SK-N-SH (cell line): ENCODE data around the gene CAMK2N1.

Experiments used
- EP300 ChIP-seq, 2 experiments: IDR thresholded peaks; 2 replicates each; pipeline versions ENCODE4 v1.4.0 to v1.6.1; 2012; ENCODE audit warnings: borderline replicate concordance in 1 of 2, low read depth in 1 of 2, low read length in 1 of 2
- EZH2phosphoT487 ChIP-seq: fragments of 200-600 bp; sonication (generic); IDR thresholded peaks from 2 replicates; pipeline ENCODE4 v1.6.1; 2017; ENCODE audit warnings: low read depth, mixed run types, mild to moderate bottlenecking, antibody characterized with exemption, moderate library complexity, borderline replicate concordance
- FOXM1 ChIP-seq: IDR thresholded peaks from 2 replicates; pipeline ENCODE4 v1.4.0; 2012; ENCODE audit warnings: low read depth, mild to moderate bottlenecking
- MXI1 ChIP-seq: IDR thresholded peaks from 2 replicates; pipeline ENCODE4 v1.6.1; 2012; ENCODE audit warnings: mild to moderate bottlenecking, low read depth, low read length, improper control_type of control experiment
- NRF1 ChIP-seq: IDR thresholded peaks from 2 replicates; pipeline ENCODE4 v1.6.1; 2012; ENCODE audit warnings: low read depth, mild to moderate bottlenecking, low read length
- REST ChIP-seq: IDR thresholded peaks from 2 replicates; pipeline ENCODE4 v1.6.1; 2012; ENCODE audit warnings: mild to moderate bottlenecking, low read depth, low read length, moderate library complexity
- RFX5 ChIP-seq: IDR thresholded peaks from 2 replicates; pipeline ENCODE4 v1.6.1; 2012; ENCODE audit warnings: mild to moderate bottlenecking, improper control_type of control experiment, low read length
- SIN3A ChIP-seq: IDR thresholded peaks from 2 replicates; pipeline ENCODE4 v1.6.1; 2012; ENCODE audit warnings: low read depth, mild to moderate bottlenecking, low read length, moderate library complexity, borderline replicate concordance
- TF ChIP-seq, protein P1 (sequence below): fragments of 200-600 bp; sonication (generic); IDR thresholded peaks from 2 replicates; pipeline ENCODE4 v1.6.1; 2017; ENCODE audit warnings: antibody characterized with exemption, mild to moderate bottlenecking, moderate library complexity
- TF ChIP-seq, protein P2 (sequence below): IDR thresholded peaks from 2 replicates; pipeline ENCODE4 v1.4.0; 2012; ENCODE audit warnings: low read depth

- TF ChIP-seq, protein P1, sequence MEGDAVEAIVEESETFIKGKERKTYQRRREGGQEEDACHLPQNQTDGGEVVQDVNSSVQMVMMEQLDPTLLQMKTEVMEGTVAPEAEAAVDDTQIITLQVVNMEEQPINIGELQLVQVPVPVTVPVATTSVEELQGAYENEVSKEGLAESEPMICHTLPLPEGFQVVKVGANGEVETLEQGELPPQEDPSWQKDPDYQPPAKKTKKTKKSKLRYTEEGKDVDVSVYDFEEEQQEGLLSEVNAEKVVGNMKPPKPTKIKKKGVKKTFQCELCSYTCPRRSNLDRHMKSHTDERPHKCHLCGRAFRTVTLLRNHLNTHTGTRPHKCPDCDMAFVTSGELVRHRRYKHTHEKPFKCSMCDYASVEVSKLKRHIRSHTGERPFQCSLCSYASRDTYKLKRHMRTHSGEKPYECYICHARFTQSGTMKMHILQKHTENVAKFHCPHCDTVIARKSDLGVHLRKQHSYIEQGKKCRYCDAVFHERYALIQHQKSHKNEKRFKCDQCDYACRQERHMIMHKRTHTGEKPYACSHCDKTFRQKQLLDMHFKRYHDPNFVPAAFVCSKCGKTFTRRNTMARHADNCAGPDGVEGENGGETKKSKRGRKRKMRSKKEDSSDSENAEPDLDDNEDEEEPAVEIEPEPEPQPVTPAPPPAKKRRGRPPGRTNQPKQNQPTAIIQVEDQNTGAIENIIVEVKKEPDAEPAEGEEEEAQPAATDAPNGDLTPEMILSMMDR, result no peak
- TF ChIP-seq SIN3A, result no peak
- TF ChIP-seq MXI1, result no peak
- no peak for TF ChIP-seq FOXM1
- TF ChIP-seq, protein P2, sequence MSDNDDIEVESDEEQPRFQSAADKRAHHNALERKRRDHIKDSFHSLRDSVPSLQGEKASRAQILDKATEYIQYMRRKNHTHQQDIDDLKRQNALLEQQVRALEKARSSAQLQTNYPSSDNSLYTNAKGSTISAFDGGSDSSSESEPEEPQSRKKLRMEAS, result peak; percentile 48; the same call in 1 of the 2 replicates
- TF ChIP-seq RFX5, result no peak
- TF ChIP-seq REST, result no peak
- TF ChIP-seq EP300 (IDR thresholded peaks at IDR 0.05; ENCODE audit: borderline replicate concordance in 1 of 2, low read depth in 1 of 2, low read length in 1 of 2), result peak in 1 of 2 experiments; percentile 71; a peak in 1 of 4 replicates
- no peak for TF ChIP-seq NRF1
- TF ChIP-seq EZH2phosphoT487, result no peak
Observed at GRCh38 chr1:20496241-20496661, 10.2 kb upstream of the CAMK2N1 start.
